HG03354 (cell line): Measurements from ENCODE around the gene NUP37.

ENCODE experiments used
- ATAC-seq: cut with Tn5 transposase; IDR thresholded peaks from one replicate; pipeline ENCODE4 v1.9.1; 2021; ENCODE audit warnings: mild to moderate bottlenecking; ENCODE audit not compliant: unreplicated experiment, poor library complexity, severe bottlenecking

NUP37 gene

GRCh38 chr12:102043928-102044327, 76.0 kb downstream of the NUP37 start:
- ATAC-seq, result peak; percentile 96

- ATAC-seq, result no peak
These were observed 85.7 kb downstream of the NUP37 start for GRCh38 chr12:102033991-102034745.

GRCh38 chr12:102031852-102032251, 88.1 kb downstream of the NUP37 start:
- no peak for ATAC-seq

- no peak for ATAC-seq
These were observed 90.8 kb downstream of the NUP37 start for GRCh38 chr12:102029141-102029540.

- ATAC-seq, result no peak
These were observed 93.2 kb downstream of the NUP37 start for GRCh38 chr12:102026728-102027127.

- no peak for ATAC-seq
These were observed 95.1 kb downstream of the NUP37 start for GRCh38 chr12:102024765-102025164.

- no peak for ATAC-seq
These were observed 96.5 kb downstream of the NUP37 start for GRCh38 chr12:102023343-102023930.
